Fibroblast of villous mesenchyme (primary cell): ENCODE measurements around the gene BCAN. TPM values are rescaled to one million over a fixed set of nuclear protein-coding genes. Genes with fewer than 3 reads are reported as not detected.
A peak's percentile ranks its signal among the peaks of the same experiment; 100 is the strongest.
"Not testable (repeated sequence)": the region's sequence is repeated elsewhere in the genome, so short reads cannot be mapped to it uniquely, and the experiment has no call there.

Source experiments
- DNase-seq: peaks from one replicate; pipeline ENCODE4 v3.0.0-alpha.2; 2010; ENCODE audit warnings: low read depth
- H3K4me3 ChIP-seq: 2 replicates; pipeline ENCODE4 v1.5.1; 2011; ENCODE audit warnings: low read depth, mild to moderate bottlenecking, low read length
- total RNA-seq: library from RNA; depleted of rRNA; stranded (reverse); fragments of >200 nt; gene quantifications from 2 replicates; pipeline ENCODE4 v1.2.3, GENCODE V29; 2012
- TF ChIP-seq, protein P1 (sequence below): IDR thresholded peaks from 2 replicates; pipeline ENCODE4 v1.5.1; 2012; ENCODE audit warnings: low read depth, mild to moderate bottlenecking, low read length; ENCODE audit not compliant: insufficient read depth

Gene BCAN
- total RNA-seq, 1 donor = not detected

DNA sequence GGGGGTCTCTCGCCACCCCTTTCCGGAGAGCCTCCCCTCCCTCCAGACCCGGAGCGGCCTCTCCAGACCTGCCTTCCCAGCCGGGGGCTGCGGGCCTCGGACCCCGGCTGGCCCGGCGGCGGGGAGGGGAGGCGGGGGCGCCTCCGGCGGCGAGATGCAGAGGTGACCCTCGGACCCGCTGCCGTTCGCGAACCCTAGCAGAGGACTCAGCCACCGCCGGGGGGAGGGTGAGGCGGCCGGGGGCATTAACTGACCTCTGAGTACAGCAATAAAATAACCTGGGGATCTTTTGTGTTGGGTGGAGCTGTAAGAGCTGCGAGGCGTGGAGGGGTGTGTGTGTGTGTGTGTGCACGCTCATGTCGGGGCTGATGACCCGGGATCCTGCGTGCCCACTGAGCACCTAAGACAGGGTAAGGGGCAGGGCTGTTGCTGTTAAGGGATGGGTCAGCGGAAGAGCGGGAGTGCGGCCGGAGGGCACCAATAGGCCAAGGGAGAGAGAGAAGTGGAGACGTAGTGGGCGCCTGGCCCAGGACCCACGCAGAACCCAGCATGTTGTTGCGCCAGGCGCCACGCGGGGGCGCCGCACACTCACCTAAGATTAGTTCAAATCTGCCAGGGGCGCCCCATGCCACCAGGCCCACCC lies 16.4 kb upstream of the BCAN start:
- no peak overlapping the region for H3K4me3 ChIP-seq
- TF ChIP-seq, protein P1, sequence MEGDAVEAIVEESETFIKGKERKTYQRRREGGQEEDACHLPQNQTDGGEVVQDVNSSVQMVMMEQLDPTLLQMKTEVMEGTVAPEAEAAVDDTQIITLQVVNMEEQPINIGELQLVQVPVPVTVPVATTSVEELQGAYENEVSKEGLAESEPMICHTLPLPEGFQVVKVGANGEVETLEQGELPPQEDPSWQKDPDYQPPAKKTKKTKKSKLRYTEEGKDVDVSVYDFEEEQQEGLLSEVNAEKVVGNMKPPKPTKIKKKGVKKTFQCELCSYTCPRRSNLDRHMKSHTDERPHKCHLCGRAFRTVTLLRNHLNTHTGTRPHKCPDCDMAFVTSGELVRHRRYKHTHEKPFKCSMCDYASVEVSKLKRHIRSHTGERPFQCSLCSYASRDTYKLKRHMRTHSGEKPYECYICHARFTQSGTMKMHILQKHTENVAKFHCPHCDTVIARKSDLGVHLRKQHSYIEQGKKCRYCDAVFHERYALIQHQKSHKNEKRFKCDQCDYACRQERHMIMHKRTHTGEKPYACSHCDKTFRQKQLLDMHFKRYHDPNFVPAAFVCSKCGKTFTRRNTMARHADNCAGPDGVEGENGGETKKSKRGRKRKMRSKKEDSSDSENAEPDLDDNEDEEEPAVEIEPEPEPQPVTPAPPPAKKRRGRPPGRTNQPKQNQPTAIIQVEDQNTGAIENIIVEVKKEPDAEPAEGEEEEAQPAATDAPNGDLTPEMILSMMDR = peak; percentile 80
- peak; percentile 46 for DNase-seq

DNA sequence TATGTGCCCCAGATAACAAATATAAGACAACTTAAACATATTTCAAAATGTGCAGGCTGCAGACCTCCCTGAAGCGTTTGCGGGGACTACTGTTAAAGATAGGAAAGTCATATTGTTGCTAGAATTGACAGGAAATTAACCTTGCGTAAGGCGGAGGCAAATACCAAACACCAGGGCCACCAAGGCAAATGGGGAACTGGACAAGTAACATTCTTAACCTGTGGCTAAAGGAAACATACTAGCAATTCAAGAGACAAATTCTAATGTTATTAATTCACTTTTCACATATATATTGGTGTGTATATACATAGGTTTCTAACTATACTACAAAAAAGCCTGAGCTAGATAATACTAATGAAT lies 15.9 kb upstream of the BCAN start:
- TF ChIP-seq, protein P1 = no peak
- no peak overlapping the region for H3K4me3 ChIP-seq
- no peak for DNase-seq

DNA sequence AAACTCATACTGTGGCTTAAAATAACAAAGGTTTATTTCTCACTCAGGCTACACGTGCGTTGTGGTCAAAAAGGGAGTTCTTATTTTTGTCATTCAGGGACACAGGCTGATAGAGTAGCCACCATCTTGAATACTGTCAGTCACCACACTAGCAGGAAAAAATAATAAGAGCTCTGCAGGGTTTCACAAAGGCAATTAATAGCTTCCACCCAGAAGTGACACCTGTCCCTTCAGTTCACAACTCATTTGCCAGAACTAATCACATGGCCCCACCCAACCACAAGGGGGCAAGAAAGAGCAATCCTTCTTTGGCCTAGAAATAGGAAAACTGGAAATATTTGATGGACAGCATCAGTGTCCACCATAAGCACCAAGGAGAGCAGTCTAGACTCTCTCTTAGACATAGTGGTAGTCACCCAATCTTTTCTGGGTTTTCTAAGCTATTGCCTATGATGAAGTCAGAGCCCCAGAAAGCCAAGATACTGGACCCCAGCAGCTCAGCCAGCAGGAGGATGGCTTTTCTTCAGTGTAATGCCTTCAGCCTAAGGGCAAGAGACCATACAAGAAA lies 14.5 kb upstream of the BCAN start:
- no peak overlapping the region for H3K4me3 ChIP-seq
- TF ChIP-seq, protein P1 = peak; percentile 82
- DNase-seq = peak; percentile 56

DNA sequence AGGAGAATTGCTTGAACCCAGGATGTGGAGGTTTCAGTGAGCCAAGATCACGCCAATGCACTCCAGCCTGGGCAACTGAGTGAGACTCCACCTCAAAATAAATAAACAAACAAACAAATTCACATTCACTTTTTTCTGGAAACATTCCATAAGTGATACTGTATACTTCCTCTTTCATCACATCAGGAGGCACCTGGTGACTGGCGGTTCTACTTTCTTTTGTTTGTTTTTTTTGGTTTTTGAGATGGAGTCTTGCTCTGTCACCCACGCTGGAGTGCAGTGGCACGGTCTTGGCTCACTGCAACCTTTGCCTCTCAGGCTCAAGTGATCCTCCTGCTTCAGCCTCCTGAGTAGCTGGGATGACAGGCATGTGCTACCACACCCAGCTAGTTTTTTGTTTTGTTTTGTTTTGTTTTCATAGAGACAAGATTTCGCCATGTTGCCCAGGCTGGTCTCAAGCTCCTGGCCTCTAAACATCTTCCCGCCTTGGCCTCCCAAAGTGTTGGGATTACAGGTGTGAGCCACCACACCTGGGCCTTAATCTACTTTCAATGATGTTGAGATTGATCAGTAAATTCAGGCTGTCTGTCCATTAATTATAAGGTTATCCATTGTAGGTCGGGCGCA lies 12.0 kb upstream of the BCAN start:
- H3K4me3 ChIP-seq = no peak overlapping the region
- DNase-seq = no peak
- TF ChIP-seq, protein P1 = no peak

DNA sequence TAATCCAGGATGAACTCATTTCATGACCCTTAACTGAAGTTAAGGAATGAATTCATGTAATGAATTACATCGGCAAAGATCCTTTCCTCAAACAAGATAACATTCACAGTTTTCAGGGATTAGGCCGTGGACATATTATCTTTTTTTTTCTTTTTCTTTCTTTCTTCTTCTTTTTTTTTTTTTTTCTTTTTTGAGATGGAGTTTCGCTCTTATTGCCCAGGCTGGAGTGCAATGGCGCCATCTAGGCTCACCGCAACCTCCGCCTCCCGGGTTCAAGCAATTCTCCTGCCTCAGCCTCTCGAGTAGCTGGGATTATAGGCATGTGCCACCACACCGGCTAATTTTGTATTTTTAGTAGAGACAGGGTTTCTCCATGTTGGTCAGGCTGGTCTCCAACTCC lies 10.8 kb upstream of the BCAN start:
- DNase-seq, H3K4me3 ChIP-seq: not testable (repeated sequence)

DNA sequence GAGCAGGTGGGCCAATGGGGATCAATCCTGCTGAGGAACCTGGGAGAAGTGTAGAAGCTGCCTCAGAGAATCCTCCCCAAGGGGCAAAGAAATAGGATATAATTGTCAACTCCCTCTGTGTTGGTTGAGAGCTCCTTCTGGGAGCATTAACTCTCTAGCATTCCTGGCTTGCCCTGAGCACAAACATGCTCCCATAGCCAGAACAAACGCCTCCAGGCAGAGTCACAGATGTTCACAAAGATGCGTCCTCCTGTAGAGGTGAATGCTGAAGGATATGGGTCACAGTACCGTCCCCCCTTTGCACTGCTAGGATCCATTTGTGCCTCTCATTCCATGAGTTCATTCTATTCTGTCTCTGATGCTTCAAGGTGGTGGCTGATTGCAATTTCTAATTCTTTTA lies 9.6 kb upstream of the BCAN start:
- DNase-seq = no peak
- no peak overlapping the region for H3K4me3 ChIP-seq
- TF ChIP-seq, protein P1 = no peak

DNA sequence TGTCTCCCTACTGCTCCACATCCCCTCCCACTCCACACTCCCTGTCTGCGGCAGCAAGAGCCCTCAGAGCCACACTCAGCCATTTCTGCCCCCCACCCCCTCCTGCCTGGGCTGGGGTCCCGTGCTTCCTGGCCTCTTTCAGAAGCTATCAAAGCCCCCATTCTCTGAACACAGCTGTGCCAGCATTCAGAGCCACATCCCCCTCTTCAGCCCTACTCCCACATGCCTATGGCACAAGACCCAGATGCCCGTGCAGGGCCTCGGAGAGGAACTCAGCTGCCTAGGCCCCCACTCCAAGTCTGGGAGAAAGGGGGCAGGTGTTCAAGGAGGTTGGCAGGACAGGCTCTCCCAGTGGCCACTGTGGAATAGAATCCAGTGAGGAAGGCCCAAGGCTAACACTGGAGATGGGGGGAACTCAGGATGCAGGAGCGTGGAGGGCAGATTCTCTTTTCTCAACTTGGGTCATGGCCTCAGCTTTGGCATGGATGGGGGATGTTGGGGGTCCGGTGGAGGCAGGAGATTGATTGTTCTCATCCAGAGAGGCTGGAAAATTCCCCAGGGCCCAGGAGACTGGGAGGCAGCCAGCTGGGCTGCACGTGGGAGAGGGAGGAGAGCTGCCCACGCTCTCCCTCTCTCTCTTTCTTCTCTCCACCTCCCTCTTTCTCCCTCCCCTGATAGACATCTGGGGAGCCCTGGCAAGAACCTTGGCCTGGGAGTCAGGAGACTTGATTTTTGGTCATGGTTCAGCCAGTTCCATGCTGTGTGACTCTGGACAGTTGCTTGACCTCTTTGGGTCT lies 3.5 kb upstream of the BCAN start:
- TF ChIP-seq, protein P1 = no peak
- DNase-seq = no peak
- H3K4me3 ChIP-seq = no peak overlapping the region
